ENCODE measurements around the gene PCK1.

Gene PCK1

DNA sequence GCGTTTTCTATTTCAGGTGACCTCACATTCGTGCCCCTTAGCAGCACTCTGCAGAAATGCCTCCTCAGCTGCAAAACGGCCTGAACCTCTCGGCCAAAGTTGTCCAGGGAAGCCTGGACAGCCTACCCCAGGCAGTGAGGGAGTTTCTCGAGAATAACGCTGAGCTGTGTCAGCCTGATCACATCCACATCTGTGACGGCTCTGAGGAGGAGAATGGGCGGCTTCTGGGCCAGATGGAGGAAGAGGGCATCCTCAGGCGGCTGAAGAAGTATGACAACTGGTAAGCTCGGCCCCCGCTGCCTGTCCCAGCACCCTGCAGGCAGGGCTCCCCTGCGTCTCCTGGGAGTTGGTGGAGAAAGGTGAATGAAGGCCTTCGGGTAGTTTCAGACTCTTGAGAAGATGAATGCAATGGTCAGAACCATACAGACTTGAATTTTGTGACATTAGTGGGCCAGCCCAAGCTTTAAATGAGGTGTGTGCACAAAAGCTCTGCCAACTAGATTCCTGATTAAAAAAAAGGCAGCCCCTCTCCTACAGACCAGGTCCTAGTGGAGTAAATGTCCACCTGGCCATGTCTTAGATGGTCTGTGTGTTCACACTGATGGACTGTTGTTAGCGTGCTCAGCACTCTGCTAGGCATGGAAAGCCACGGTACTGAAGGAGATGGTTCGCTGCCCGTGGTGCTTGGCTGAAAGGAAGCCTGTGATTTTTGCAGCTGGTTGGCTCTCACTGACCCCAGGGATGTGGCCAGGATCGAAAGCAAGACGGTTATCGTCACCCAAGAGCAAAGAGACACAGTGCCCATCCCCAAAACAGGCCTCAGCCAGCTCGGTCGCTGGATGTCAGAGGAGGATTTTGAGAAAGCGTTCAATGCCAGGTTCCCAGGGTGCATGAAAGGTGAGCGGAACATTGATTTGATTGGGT lies 708 bp downstream of the PCK1 start:
- no peak for DNase-seq

DNA sequence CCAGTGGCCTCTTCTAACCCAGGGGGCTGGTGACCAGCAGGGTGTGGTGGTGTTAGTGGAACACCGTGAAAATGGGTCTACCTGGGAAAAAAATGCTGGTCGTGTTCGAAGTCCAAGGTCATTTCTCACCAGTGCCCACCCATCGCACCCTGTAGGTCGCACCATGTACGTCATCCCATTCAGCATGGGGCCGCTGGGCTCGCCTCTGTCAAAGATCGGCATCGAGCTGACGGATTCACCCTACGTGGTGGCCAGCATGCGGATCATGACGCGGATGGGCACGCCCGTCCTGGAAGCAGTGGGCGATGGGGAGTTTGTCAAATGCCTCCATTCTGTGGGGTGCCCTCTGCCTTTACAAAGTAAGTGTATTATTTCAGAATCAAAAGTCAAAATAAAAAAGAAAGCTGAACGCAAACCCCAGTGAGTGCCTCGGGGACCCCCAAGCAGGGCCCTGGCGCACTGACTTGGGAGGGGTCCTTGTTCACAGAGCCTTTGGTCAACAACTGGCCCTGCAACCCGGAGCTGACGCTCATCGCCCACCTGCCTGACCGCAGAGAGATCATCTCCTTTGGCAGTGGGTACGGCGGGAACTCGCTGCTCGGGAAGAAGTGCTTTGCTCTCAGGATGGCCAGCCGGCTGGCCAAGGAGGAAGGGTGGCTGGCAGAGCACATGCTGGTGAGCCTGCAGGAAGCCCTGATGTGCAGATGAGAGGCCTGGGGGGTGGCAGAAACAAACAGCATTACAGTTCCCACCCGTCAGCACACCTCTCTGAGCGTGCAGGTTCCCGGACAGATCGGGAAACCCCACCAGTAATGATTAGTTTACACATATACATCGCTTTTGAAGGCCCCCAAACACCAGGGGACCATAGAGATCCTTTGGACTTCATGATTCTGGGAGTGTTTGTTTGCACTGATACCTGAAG lies 1.9 kb downstream of the PCK1 start:
- no peak for DNase-seq

DNA sequence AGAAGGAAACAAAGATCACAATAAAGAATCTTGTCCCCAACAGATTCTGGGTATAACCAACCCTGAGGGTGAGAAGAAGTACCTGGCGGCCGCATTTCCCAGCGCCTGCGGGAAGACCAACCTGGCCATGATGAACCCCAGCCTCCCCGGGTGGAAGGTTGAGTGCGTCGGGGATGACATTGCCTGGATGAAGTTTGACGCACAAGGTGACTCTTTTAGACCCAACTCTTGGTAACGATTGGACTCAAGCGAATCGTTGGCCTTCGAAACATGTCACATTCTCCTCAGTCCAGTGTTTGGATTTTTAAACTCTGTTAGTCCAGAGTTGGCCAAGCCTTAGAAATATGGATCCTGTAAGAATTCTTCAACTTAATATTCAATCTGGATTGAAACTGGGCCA lies 2.6 kb downstream of the PCK1 start:
- no peak for DNase-seq

DNA sequence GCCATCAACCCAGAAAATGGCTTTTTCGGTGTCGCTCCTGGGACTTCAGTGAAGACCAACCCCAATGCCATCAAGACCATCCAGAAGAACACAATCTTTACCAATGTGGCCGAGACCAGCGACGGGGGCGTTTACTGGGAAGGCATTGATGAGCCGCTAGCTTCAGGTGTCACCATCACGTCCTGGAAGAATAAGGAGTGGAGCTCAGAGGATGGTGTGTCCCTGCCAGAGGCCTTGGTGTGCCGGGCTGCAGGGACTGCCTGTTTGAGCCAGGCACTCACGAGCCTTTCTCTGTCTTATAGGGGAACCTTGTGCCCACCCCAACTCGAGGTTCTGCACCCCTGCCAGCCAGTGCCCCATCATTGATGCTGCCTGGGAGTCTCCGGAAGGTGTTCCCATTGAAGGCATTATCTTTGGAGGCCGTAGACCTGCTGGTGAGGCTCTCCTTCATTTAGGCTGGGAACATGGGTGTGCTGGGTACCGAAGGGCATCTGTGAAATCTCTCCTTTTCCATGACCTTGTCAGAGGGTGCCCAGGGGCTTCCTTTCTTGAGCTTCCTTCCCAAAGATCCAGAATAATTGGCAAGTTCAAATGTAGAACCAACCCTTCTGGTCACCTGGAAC lies 3.4 kb downstream of the PCK1 start:
- DNase-seq, result no peak

DNA sequence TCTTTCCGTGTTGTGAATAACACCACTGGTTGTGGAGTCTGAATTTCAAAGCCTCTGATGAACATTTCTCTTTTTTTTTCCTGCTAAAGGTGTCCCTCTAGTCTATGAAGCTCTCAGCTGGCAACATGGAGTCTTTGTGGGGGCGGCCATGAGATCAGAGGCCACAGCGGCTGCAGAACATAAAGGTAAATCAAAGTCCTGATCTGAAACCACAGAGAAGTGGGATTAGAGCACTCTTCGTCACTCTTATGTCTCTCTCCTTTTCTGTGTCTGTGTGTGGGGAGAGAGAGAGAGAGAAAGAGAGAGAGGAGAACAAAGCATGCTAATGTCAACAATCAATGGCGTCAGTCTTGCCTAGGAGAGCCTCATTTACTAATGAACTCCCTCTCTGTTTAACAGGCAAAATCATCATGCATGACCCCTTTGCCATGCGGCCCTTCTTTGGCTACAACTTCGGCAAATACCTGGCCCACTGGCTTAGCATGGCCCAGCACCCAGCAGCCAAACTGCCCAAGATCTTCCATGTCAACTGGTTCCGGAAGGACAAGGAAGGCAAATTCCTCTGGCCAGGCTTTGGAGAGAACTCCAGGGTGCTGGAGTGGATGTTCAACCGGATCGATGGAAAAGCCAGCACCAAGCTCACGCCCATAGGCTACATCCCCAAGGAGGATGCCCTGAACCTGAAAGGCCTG lies 4.2 kb downstream of the PCK1 start:
- no peak for DNase-seq

DNA sequence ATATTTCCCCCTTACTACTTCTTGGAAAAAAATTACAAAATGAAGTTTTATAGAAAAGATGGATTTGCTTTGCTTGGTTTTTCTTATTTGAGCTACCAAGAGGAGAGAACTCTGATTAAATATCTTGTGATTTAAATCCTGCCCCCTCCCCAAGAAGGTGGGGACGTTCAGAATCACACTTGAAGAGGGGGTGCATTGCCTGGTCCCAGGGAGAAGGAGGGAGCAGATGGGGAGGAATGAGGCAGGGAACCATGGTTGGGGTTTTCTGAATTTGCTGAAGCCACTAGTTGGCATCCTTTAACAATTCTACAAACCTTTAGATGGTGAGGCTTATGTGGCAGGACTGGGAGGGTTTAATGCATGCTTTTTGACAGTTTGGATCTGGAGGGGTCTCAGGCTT lies 5.5 kb downstream of the PCK1 start:
- no peak for DNase-seq

DNA sequence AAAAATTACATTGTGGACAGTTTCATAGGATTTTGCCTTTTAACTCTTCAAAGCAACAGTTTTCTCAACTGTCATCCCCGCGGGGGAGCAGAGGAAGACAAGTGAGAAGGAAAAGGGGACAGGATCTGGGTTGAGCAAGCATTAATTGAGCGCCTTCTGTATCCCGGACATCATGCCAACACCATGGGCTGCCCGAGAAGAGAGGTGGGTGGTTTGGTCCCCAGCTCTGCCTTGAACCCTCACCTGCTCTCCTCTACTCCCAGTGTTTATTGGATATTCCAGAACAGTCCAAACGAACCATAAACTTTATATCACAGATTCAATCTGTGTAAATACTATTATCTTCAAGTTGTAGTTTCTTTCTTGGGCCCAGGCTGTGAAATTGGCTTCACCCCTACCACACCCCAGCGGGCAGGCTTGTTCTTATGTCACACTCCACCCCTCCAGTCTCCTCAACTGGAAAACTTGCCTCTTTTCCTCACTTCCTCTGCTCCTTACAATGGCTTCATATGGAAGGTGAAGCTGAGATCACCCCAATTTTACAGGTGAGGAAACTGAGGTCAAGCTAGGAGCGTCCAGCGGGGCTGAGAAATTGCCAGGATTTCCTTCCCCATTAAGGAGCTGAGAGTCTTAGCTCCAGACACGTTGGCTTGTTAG lies 6.0 kb downstream of the PCK1 start:
- no peak for DNase-seq

DNA sequence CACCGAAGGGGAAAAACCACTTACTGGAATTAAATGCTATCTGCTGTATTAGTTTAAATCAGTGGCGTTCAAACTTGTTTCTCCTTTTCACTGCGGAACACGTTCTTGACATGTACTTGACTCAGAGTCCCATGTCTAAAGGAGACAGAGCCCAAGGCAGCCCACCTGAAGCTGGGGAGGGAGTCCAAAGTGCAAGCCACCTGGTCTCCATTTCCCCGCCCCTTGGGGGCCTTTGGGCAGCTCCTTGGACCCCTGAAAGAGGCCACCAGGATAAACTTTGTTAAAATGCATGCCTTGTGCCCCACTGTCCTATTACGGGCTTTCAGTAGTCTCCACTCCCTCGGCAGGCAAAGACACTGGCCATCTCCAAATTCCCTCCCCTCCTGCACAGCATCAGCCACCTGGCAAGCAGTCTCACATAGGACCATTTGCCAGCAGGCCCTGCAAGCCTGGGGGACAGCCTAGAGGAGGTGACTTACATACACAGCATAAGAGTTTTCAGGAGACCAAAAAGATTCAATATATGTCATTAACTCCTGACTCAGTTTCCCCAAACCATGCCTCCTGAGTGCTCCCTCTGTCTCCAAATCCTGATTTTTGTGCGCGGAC lies 6.7 kb downstream of the PCK1 start:
- no peak for DNase-seq

DNA sequence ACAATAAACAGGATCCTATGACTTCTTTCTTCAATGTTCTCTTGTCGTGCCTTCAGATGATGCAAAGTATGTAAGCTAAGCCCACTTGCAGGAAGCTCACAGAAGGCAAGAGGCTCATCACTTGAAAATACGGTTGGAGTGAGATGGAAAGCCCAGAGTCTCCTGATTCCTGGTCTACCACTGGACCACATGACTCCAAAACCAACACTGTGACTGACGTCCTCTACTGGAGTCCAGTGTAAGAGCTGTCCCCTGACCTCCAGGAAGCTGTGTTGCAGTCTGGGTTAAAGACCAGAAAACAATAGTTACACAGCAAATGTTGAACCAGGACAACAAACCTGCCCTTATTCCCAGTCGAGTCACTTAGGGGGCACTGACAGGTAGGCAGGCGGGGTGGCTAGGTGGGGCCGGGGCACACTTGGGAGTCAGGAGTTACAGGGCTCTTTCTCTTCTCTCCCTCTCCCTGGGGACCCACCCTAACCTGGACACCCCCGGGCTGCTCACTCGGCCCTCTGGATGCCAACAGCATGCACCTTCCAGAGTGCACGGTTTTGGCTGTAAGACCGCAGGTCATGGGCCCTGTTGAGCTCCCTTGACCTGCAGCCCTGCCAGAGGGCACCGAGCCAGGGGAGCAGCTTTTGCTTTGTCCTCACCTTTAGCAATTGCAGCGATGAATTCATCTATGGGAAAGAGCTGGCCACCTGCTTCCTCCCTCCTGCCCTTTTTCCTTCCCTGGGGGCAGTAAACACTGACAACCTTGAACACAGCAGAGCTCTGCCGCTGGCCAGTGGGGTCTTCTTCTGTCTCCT lies 7.4 kb downstream of the PCK1 start:
- DNase-seq, result no peak

DNA sequence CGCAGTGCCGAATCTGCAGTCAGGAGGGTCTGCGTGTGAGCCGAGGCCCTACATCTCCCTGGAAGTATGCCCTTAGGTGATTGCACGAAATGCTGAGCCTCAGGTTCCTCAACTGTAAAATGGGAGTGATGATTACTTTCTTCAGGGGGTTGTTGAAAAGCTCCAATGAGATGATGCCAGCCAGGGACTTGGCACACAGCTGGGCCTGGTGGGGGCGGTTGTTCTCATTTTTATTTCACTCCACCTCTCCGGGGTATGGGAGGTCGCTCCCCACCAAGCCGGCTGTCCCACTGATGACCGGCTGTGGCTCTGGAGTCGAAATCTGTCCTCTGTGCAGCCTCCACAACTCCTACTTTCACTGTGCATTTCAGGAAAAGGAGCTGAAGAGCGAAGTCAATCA lies 8.1 kb downstream of the PCK1 start:
- no peak for DNase-seq

DNA sequence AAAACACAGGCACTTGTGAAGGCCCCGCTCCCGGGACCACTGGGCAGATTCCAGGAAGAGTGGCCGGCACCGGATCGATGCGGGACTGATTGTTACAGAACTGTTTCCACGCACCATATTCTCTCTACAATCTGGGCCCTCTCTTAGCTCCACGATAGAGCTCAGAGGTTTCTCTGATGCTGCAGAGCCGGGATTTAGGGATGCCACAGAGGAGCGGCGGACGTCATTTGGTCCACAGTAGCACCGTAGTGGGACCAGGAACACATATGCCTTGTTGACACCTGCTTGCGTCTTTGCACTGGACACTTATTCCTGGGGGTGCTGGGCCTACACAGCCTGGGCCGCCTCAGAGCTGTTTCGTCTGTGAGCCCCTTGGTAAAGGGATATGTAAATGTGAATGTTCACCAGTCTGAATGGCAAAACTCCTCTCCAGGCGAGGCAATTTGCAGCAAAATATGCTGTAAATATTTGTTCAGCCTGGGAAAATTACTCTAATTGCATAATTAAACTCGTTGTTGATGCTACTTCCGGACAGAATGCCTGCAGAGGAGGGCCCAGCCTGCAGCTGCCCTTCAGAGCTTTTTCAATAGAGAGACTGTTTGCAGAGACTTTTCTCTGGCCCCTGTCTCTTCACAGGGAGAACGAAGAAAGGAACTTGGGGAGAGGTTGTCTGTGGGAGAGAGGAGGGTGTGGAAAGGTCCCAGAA lies 9.4 kb downstream of the PCK1 start:
- DNase-seq, result peak; percentile 23

DNA sequence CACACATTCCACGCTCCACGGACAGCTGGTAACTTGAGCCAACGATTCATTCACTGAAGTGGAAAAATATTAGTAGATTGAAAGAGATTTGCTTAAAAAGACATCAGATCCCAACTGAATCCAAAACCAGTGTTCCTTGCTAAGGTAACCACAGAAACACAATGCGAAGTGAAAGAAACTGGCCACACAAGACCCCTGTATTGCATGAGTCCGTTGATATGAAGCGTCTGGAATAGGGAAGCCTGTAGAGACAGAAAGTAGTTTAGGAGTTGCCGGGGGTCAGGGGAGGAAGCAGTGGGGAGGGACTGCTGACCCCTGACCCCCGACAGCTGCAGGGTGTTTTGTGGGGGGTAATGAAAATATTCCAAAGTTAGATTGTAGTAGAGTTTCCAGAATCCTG lies 10.0 kb downstream of the PCK1 start:
- DNase-seq, result no peak

DNA sequence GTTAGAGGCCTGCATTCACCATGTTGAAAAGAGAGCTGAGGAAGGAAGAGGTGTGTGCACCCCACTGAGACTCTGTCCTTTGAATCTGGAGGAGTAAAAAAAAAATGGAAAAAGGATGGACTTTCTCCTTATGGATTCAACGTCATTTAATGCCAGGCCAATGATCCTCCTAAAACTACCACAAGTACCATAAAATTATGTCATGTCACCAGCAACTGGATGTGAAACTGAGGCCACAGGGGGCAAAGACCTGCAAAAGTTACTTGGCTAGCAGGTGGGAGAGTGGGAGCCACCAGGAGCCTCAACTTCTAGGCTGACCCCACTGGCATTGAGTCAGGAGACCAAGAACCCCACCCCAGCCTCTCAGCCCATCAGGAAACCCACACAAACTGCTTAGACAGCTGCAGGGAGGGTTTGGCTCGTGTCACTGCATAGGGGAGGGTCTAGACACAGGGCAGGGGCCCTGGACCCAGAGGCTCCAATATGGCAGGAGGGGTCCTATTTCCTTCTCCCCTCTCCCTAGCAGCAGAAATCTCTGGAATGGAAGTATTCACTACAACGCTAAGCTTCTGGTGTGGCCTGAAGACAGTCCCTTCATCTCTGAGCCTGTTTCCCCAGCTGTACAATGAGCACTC lies 11.0 kb downstream of the PCK1 start:
- no peak for DNase-seq

DNA sequence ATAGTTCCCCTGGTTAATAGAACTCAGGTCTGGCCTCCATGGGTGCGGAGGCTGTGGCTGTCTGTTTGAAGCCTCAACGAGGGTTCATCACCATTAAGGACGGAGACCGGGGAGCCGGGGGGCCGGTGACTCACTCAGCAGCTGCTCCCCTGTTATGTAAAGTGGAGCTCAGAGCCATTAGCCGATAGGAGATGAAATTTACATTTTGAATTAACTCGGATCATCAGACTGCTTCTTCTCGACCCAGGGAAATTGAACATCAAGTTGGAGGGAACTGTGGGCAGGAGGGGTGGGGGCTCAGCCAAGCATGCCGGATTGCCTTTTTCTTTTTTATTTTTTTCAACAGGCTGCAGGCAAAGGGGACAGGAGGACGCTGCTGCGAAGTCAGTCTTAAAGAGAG lies 12.3 kb downstream of the PCK1 start:
- no peak for DNase-seq

DNA sequence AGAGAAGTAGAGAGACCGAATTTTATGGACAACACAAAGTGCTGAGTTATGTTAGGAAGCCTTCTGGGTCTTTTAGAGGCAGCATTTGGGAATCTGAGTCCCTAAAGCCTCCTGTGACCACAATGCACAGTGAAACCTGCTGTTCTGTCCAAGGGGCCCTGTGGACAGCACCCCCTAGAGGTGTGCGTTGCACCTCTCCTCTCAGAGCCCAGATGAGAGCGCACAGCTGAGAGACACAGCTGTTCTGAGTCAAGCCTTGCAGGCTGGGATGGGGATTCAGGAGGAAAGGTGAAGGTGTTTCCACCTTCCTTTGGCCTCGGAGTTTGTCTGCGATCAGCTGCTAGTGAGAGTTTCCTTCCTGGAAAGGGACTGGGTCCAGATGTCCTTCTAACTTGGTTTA lies 13.0 kb downstream of the PCK1 start:
- DNase-seq, result peak; percentile 3

DNA sequence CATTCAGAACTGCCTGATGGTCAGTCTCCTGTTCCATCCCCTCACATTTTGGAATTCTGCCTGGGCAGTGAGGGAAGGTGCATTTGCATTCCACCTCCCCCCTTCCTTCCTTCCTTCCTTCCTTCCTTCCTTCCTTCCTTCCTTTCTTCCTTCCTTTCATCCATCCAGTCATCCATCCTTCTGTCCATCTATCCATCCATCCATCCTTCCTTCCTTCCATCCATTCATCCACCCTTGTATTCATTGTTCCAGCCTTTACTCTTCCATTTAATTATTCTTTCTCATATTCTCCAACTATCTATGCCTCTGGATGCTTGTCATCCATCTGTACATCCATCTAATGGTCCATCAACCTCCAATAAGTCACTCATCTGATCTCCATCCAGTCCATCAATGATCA lies 14.0 kb downstream of the PCK1 start:
- no peak for DNase-seq

DNA sequence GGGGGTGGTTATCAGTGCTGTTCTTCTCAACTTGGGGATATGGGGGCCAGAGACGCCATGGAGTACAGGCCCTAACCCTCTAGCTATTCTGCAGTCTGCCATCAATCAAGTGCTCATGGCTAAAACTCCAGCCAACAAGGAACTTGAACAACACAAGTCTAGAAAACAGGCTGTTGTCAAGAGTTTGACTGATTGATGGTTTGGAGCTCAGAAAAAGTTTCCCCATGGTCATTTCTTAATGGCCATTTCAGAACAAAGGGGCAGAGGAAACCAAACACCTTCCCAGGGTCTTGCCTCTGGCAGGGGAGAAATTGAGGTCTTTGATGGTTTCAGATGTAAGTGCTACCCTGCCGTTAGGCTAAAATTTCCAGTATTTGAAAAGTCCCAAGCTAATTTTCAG lies 15.1 kb downstream of the PCK1 start:
- no peak for DNase-seq

DNA sequence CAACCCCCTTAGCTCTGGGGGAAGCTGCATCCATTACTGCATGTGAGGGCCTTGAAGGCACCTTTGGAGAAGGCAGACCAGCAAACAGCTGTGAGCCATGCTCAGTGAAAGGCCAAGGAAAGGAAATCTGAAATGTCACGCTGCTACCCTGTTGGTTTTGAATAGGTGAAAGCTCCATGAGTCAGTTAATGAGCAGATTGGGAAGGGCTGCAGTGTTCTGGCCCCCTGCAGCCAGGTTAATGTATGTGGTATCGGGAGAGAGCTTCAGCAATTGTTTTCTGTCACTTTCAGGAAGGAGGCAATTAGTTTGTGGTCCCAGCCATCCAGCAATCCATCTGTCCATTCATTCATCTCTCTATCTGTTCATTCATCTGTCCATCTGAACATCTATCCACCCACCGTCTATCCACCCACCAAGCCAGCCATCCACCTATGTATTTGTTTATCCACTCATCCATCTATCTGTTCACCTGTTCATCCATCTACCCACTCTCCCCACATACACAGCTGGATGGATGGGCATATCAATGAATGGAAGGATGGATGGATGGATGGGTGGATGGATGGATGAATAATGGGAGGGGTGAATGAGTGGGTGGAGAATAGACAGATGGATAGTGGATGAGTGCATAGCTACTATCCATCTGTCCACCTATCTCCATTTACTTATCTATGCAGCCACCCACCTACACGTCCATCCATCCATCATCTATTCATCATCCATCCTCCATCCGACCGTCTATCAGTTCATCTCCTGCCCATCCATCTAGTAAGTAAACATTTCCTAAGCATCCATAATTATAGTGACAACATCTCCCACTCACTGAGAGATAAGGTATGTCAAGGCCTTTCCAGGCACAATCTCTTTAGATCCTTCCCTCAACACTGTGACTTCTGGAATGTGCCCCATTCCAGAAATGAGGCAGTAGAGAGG lies 16.0 kb downstream of the PCK1 start:
- DNase-seq, result no peak
